NT2/D1 (cell line): ENCODE results near the gene C2CD2.

Experiments used
- SUZ12 ChIP-seq: IDR thresholded peaks from 2 replicates; pipeline ENCODE4 v1.6.1; 2011; ENCODE audit not compliant: insufficient read length, insufficient read depth; ENCODE audit errors: extremely low read depth
- YY1 ChIP-seq: IDR thresholded peaks from 2 replicates; pipeline ENCODE4 v1.6.1; 2011; ENCODE audit not compliant: insufficient read length, insufficient read depth

- TF ChIP-seq YY1: no peak
- no peak for TF ChIP-seq SUZ12
Measured at GRCh38 chr21:41962425-41962966, 8.7 kb upstream of the C2CD2 start.
